NCI-H1105 treated with DMSO at 0.1 percent for 48 hours (cell line): ENCODE data around the gene TMEM260.
"Not testable (repeated sequence)": the region's sequence is repeated elsewhere in the genome, so short reads cannot be mapped to it uniquely, and the experiment has no call there.

Experiments
- DNase-seq: peaks from one replicate; lab custom pipeline; 2025; lab: John Stamatoyannopoulos, UW

The TMEM260 gene

DNA sequence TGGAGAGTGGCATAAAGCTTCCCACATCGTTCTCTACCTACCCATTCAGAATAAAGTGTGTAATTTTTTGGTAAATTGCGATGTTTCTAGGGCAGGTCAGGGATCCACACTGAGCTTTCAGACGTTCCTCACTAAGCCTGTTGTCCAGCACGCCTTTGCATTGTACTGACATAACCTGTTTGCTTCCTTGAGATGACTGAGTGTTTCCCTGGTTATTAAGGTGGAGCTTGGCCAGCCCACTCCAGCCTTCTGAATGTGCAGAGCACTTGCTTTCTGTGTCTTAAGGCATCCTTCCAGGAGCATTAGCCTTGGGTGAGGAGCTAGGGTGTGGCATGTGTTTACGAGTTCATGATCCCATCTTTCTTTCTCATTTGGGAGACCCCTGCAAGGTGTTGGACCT is 96.4 kb downstream of the TMEM260 start:
- DNase-seq: no peak

- DNase-seq: no peak
Observed at GRCh38 chr14:56678838-56679237, 99.2 kb downstream of the TMEM260 start.

- DNase-seq: no peak
Observed at GRCh38 chr14:56686416-56686815, 106.8 kb downstream of the TMEM260 start.

DNA sequence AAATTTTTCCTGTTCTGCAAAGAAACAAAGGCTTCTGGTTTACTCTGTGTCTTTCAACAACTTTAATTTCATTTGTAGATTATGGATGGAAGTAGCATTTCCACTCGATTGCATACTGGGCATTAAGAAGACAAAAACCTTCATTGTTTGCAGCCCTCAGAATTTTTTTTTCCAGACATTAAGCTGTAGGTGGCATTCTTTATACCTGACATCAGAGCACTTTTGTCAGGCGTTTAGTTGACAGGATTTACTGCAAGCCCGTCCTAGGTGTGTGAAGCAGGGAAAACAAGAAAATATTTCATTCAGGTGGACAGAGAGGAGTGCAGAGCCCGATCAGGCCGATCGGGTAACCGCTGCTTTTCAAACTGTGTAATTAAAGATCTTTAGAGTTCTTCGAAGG is 107.5 kb downstream of the TMEM260 start:
- DNase-seq: no peak

GRCh38 chr14:56694609-56695008 is 115.0 kb downstream of the TMEM260 start:
- no peak for DNase-seq

DNA sequence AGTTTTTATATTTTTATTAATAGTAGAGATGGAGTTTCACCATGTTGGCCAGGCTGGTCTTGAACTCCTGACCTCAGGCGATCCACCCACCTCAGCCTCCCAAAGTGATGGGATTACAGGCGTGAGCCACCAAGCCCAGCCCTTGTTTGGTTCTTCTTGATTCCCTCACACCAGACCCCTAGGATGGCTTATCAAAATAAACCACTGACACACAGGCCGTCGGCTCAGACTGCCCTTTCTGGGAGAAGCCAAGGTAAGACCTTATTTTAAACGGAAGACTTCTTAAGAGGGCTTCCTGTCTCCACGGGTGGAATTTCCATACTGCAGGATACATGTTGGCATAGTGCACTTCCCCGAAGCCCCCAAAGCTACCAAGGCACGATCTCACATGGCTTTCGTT is 115.6 kb downstream of the TMEM260 start:
- DNase-seq: not testable (repeated sequence)
